ENCODE data around the gene DNM3. TPM values are rescaled to one million over a fixed set of nuclear protein-coding genes. Genes with fewer than 3 reads are reported as not detected.
A peak's percentile ranks its signal among the peaks of the same experiment; 100 is the strongest.

The DNM3 gene
- total RNA-seq, 1 donor from 2014 or later, result 9.6 TPM

DNA sequence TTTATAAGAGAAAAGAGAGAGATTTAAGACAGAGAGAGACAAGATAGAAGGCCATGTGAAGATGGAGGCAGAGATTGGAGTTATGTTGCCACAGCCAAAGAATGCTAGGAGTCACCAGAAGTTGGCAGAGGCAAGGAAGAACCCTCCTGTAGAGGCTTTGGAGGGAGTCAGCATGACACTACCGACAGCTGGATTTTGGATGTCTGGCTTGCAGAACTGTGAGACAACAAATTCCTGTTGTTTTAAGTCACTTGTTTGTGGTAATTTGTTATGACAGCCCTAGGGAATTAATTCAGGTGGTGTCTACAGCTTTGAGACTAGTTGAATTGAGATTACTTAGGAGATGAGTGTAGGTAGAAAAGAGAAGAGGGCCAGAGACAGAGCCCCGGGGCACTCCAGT, 158.5 kb downstream of the DNM3 start:
- Histone ChIP-seq H3K27ac (no peak overlapping the region), H3K27me3 (no peaks in the 10 kb centered on the region), H3K4me3 (no peak overlapping the region), H3K36me3 (no peaks in the 10 kb centered on the region), H3K4me1 (no peaks in the 10 kb centered on the region), H3K9me3 (no peaks in the 10 kb centered on the region)
- TF ChIP-seq CTCF (IDR thresholded peaks at IDR 0.05), result no peak
- DNase-seq (ENCODE audit: low spot score in 2 of 2), result no peak
- intact Hi-C loops (cut with DNase I), result loop anchor here (5.0 kb wide), 1 partner anchor 428 kb away; no protein-coding TSS in a partner anchor

- H3K36me3 ChIP-seq, result no peaks in the 10 kb centered on the region
- H3K9me3 ChIP-seq, result no peaks in the 10 kb centered on the region
- no peak for TF ChIP-seq CTCF (IDR thresholded peaks at IDR 0.05)
- no peak overlapping the region for H3K27ac ChIP-seq
- no peaks in the 10 kb centered on the region for H3K4me1 ChIP-seq
- H3K27me3 ChIP-seq, result no peaks in the 10 kb centered on the region
- no peak for DNase-seq (ENCODE audit: low spot score in 2 of 2)
- no peak overlapping the region for H3K4me3 ChIP-seq
- intact Hi-C loops (cut with DNase I), result loop anchor here (5.0 kb wide), 1 partner anchor 426 kb away; no protein-coding TSS in a partner anchor
These were observed 160.0 kb downstream of the DNM3 start for GRCh38 chr1:172001288-172001687.

DNA sequence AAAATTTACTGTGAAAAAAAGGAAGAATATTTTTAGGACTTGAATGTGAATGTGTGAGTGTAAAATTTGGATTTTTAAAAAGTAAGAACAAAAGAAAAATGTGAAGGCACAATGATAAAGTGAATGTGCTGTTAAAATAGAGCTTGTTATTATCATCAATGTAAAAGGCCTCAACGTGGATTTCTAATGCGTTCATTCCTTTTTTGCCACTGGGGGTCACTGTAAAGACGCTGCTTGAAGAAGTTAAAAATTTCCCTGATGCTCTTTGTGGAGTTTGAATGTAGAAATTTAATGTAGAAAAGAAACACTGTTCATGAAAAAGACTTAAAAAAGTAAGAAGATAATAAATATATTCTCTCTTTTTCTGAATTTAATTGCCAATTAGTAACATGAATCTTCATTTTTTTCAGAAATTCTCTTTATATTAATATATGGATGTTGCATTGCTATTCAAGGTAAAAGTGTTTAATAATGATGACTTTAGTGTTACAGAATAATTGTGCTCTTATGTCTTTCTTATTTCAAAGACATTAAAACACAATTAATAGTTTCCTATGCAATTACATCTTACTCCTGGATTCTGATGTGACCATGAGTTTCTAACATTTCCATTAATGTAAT, 161.5 kb downstream of the DNM3 start:
- Histone ChIP-seq H3K9me3 (no peaks in the 10 kb centered on the region), H3K4me1 (no peaks in the 10 kb centered on the region), H3K27ac (no peak overlapping the region), H3K36me3 (no peaks in the 10 kb centered on the region), H3K27me3 (no peaks in the 10 kb centered on the region), H3K4me3 (no peak overlapping the region)
- peak in 2 of 3 experiments; percentile 66 to 78 for TF ChIP-seq CTCF (IDR thresholded peaks at IDR 0.05)
- no peak for DNase-seq (ENCODE audit: low spot score in 2 of 2)
- intact Hi-C loops (cut with DNase I), result loop anchor here (1.0 to 5.0 kb wide), 2 partner anchors 424 to 441 kb away; partner anchors contain the start of gene PIGC

DNA sequence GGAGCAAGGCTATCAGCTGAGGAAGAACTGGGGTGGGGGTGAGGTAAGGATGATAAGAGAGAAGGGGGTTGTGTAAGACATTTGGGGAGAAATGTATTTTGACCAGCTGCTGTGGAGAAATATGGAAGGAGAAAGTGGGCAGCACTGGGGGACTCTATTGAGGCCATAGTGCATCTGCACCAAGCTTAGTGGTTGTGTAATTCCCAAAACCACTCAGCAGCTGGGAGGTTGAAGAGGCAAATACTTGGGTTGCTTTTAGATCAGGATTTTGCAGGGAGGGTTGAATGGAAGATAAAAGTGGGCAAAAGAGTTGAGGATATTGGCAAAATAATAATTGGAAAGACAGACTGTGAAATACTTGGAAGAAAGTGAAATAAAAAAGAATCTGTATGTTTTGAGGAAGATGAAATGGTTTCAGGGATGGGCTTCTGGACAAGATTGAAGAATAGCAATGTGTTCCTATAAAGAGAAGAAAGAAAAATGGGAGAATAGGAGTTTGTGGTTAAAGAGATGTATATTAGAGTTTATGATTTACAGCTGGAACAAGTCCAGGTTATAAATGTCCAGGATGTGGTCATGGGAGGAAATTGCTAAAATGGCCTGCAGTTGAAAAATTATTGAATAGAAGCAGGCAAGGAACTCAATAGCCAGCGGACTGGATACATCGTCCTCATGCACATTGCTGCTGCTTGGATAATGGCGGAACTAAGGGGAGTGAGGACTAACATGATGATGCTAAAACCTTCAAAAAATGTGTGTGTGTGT, 162.7 kb downstream of the DNM3 start:
- no peak for TF ChIP-seq CTCF (IDR thresholded peaks at IDR 0.05)
- no peak for DNase-seq (ENCODE audit: low spot score in 2 of 2)
- intact Hi-C loops (cut with DNase I), result loop anchor here (5.0 kb wide), 1 partner anchor 423 kb away; no protein-coding TSS in a partner anchor
- Histone ChIP-seq H3K27ac (no peak overlapping the region), H3K36me3 (no peaks in the 10 kb centered on the region), H3K9me3 (no peaks in the 10 kb centered on the region), H3K4me1 (no peaks in the 10 kb centered on the region), H3K4me3 (no peak overlapping the region), H3K27me3 (no peaks in the 10 kb centered on the region)

DNA sequence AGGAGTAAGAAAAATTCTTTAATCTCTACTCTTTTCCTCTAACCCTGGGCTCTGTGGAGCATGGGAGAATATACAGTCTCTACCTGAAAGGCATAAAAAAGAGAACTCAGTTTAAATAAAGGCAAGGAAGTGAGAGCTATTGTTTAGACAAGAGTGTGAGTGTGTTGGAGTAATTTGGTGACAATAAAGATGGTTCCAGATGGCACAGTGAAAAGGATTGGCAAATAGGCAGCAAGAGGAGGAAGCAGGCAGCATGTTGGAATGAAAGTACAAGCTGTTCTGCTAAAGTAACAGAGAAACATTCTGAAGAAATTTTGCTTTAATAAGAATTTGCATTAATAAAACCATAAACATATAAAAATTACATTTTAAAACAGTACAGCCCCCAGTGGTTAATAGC, 163.4 kb downstream of the DNM3 start:
- DNase-seq (ENCODE audit: low spot score in 2 of 2), result no peak
- no peak overlapping the region for H3K27ac ChIP-seq
- intact Hi-C loops (cut with DNase I), result loop anchor here (5.0 kb wide), 1 partner anchor 423 kb away; no protein-coding TSS in a partner anchor
- H3K36me3 ChIP-seq, result no peaks in the 10 kb centered on the region
- no peaks in the 10 kb centered on the region for H3K4me1 ChIP-seq
- no peaks in the 10 kb centered on the region for H3K27me3 ChIP-seq
- H3K4me3 ChIP-seq, result no peak overlapping the region
- TF ChIP-seq CTCF (IDR thresholded peaks at IDR 0.05), result no peak
- no peaks in the 10 kb centered on the region for H3K9me3 ChIP-seq

Data from ascending aorta (tissue), 2 donors.